ENCODE results near the gene RPAP3.

Gene RPAP3

GRCh38 chr12:47746523-47746922 lies 40.7 kb upstream of the RPAP3 start:
- no peak for TF ChIP-seq ZNF274 (IDR thresholded peaks at IDR 0.05; ENCODE audit: low read depth, low read length)
- no peak overlapping the region for H3K4me3 ChIP-seq (ENCODE audit: low read length)

GRCh38 chr12:47746073-47746472 lies 40.2 kb upstream of the RPAP3 start:
- no peak for TF ChIP-seq ZNF274 (IDR thresholded peaks at IDR 0.05; ENCODE audit: low read depth, low read length)
- no peak overlapping the region for H3K4me3 ChIP-seq (ENCODE audit: low read length)

GRCh38 chr12:47745485-47746041 lies 39.7 kb upstream of the RPAP3 start:
- H3K4me3 ChIP-seq (ENCODE audit: low read length): no peak overlapping the region
- TF ChIP-seq ZNF274 (IDR thresholded peaks at IDR 0.05; ENCODE audit: low read depth, low read length): no peak

- TF ChIP-seq ZNF274 (IDR thresholded peaks at IDR 0.05; ENCODE audit: low read depth, low read length): no peak
- H3K4me3 ChIP-seq (ENCODE audit: low read length): no peak overlapping the region
Measured at GRCh38 chr12:47744778-47745436, 39.1 kb upstream of the RPAP3 start.

GRCh38 chr12:47744005-47744651 lies 38.3 kb upstream of the RPAP3 start:
- no peak overlapping the region for H3K4me3 ChIP-seq (ENCODE audit: low read length)
- TF ChIP-seq ZNF274 (IDR thresholded peaks at IDR 0.05; ENCODE audit: low read depth, low read length): no peak

- no peak for TF ChIP-seq ZNF274 (IDR thresholded peaks at IDR 0.05; ENCODE audit: low read depth, low read length)
Measured at GRCh38 chr12:47743311-47743860, 37.6 kb upstream of the RPAP3 start.

GRCh38 chr12:47742253-47742825 lies 36.5 kb upstream of the RPAP3 start:
- H3K4me3 ChIP-seq (ENCODE audit: low read length): no peak overlapping the region

More at GRCh38 chr12:47743311-47743860, 37.6 kb upstream of the RPAP3 start:
- H3K4me3 ChIP-seq (ENCODE audit: low read length): no peak overlapping the region

GRCh38 chr12:47741340-47741703 lies 35.5 kb upstream of the RPAP3 start:
- no peak overlapping the region for H3K4me3 ChIP-seq (ENCODE audit: low read length)
- no peak for TF ChIP-seq ZNF274 (IDR thresholded peaks at IDR 0.05; ENCODE audit: low read depth, low read length)

More at GRCh38 chr12:47742253-47742825, 36.5 kb upstream of the RPAP3 start:
- TF ChIP-seq ZNF274 (IDR thresholded peaks at IDR 0.05; ENCODE audit: low read depth, low read length): no peak

GRCh38 chr12:47740606-47741339 lies 34.9 kb upstream of the RPAP3 start:
- H3K4me3 ChIP-seq (ENCODE audit: low read length): no peak overlapping the region
- no peak for TF ChIP-seq ZNF274 (IDR thresholded peaks at IDR 0.05; ENCODE audit: low read depth, low read length)

GRCh38 chr12:47739979-47740378 lies 34.1 kb upstream of the RPAP3 start:
- no peak overlapping the region for H3K4me3 ChIP-seq (ENCODE audit: low read length)
- no peak for TF ChIP-seq ZNF274 (IDR thresholded peaks at IDR 0.05; ENCODE audit: low read depth, low read length)

- no peak for TF ChIP-seq ZNF274 (IDR thresholded peaks at IDR 0.05; ENCODE audit: low read depth, low read length)
- H3K4me3 ChIP-seq (ENCODE audit: low read length): no peak overlapping the region
Measured at GRCh38 chr12:47739297-47739696, 33.5 kb upstream of the RPAP3 start.

- no peak for TF ChIP-seq ZNF274 (IDR thresholded peaks at IDR 0.05; ENCODE audit: low read depth, low read length)
- no peak overlapping the region for H3K4me3 ChIP-seq (ENCODE audit: low read length)
Measured at GRCh38 chr12:47737936-47738594, 32.2 kb upstream of the RPAP3 start.

GRCh38 chr12:47736877-47737676 lies 31.2 kb upstream of the RPAP3 start:
- H3K4me3 ChIP-seq (ENCODE audit: low read length): no peak overlapping the region
- TF ChIP-seq ZNF274 (IDR thresholded peaks at IDR 0.05; ENCODE audit: low read depth, low read length): no peak

Data from GM08714 (cell line).